DLD1 (cell line): ENCODE results near the gene HPSE2.

Experiments
- in situ Hi-C: cut with HindIII; loops from 2 replicates; pipeline ENCODE4 v1.10.0; 2017; ENCODE audit warnings: low sequenced_read_pairs

Gene HPSE2

GRCh38 chr10:98419469-98420261 lies 816.0 kb downstream of the HPSE2 start:
- in situ Hi-C loops = no loop called here

- in situ Hi-C loops = no loop called here
These were observed 816.8 kb downstream of the HPSE2 start for GRCh38 chr10:98418665-98419468.

- in situ Hi-C loops = no loop called here
These were observed 817.5 kb downstream of the HPSE2 start for GRCh38 chr10:98417973-98418664.

GRCh38 chr10:98417481-98417959 lies 818.1 kb downstream of the HPSE2 start:
- in situ Hi-C loops = no loop called here

- in situ Hi-C loops = no loop called here
These were observed 818.9 kb downstream of the HPSE2 start for GRCh38 chr10:98416606-98417388.

- in situ Hi-C loops = no loop called here
These were observed 819.9 kb downstream of the HPSE2 start for GRCh38 chr10:98415731-98416119.

- in situ Hi-C loops = no loop called here
These were observed 820.5 kb downstream of the HPSE2 start, which contains the start of gene PYROXD2 for GRCh38 chr10:98414932-98415730. Gene PYROXD2 (minus strand): TSS chr10:98415182. CDS start chr10:98415135, 47 bp downstream.

- in situ Hi-C loops = no loop called here
These were observed 821.1 kb downstream of the HPSE2 start for GRCh38 chr10:98414578-98414931.

- in situ Hi-C loops = no loop called here
These were observed 823.9 kb downstream of the HPSE2 start for GRCh38 chr10:98411768-98412167.

GRCh38 chr10:98411166-98411565 lies 824.5 kb downstream of the HPSE2 start:
- in situ Hi-C loops = no loop called here

- in situ Hi-C loops = no loop called here
These were observed 824.9 kb downstream of the HPSE2 start for GRCh38 chr10:98410759-98411158.

GRCh38 chr10:98410135-98410743 lies 825.4 kb downstream of the HPSE2 start:
- in situ Hi-C loops = no loop called here

GRCh38 chr10:98408799-98409198 lies 826.9 kb downstream of the HPSE2 start:
- in situ Hi-C loops = no loop called here

- in situ Hi-C loops = no loop called here
These were observed 827.9 kb downstream of the HPSE2 start for GRCh38 chr10:98407744-98408241.
